ENCODE results near the gene RANBP17.

DNA sequence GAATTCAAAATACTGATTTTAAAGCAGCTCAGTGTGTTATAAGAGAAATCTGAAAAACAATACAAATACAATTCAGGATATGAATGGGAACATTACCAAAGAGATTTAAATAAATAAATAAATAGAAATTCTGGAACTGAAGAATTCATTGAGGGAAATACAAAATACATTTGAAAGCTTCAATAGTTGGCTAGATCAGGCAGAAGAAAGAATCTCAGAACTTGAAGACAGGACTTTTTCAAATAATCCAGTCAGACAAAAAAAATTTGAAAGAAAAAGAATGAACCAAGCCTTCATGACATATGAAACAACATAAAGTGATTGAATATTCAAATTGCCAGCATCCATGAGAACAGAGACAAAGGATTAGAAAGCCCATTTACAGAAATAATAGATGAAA is 387.6 kb downstream of the RANBP17 start:
- TF ChIP-seq, protein P1, sequence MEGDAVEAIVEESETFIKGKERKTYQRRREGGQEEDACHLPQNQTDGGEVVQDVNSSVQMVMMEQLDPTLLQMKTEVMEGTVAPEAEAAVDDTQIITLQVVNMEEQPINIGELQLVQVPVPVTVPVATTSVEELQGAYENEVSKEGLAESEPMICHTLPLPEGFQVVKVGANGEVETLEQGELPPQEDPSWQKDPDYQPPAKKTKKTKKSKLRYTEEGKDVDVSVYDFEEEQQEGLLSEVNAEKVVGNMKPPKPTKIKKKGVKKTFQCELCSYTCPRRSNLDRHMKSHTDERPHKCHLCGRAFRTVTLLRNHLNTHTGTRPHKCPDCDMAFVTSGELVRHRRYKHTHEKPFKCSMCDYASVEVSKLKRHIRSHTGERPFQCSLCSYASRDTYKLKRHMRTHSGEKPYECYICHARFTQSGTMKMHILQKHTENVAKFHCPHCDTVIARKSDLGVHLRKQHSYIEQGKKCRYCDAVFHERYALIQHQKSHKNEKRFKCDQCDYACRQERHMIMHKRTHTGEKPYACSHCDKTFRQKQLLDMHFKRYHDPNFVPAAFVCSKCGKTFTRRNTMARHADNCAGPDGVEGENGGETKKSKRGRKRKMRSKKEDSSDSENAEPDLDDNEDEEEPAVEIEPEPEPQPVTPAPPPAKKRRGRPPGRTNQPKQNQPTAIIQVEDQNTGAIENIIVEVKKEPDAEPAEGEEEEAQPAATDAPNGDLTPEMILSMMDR (conservative IDR thresholded peaks at IDR 0.05; ENCODE audit: low read depth, low read length): no peak
- TF ChIP-seq EZH2 (IDR thresholded peaks at IDR 0.05; ENCODE audit: low read length, unreplicated experiment): no peak
